HG02571 (cell line): ENCODE data around the gene CEACAM21.

Experiments
- ATAC-seq: cut with Tn5 transposase; IDR thresholded peaks from one replicate; pipeline ENCODE4 v1.9.1; 2021; ENCODE audit warnings: mild to moderate bottlenecking, moderate library complexity; ENCODE audit not compliant: unreplicated experiment

The CEACAM21 gene

DNA sequence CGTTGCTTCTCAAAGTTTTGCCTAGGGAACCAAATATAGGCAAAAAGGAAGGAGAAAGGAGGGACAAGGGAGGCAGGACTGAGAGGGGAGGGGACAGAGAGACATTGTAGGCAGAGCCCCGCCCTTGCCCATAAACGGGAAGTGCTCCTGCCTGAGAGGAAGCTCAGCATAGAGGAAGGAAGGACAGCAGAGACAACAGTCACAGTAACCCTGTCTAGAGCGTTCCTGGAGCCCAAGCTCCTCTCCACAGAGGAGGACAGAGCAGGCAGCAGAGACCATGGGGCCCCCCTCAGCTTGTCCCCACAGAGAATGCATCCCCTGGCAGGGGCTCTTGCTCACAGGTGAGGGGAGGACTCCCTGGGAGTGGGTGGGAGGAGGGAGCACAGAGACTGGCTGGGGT is at the start of gene CEACAM21:
Gene CEACAM21 (plus strand): TSS at position 169 of the 400 bp plus-strand sequence. CDS start 109 bp downstream, at position 278.
- ATAC-seq, result no peak

DNA sequence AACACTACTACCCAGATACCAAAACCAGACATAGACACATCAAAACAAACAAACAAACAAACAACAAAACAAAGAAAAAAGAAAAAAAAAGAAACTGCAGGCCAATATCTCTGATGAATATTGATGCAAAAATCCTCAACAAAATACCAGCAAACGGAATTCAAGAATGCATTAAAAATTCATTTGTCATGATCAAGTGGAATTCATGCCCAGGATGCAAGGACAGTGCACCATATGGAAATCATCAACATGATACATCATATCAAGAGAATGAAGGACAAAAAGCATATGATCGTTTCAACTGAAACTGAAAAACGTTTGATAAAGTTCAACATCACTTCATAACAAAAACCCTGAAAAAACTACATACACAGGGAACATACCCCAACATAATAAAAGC is 48.9 kb upstream of the CEACAM21 start:
- ATAC-seq, result no peak

DNA sequence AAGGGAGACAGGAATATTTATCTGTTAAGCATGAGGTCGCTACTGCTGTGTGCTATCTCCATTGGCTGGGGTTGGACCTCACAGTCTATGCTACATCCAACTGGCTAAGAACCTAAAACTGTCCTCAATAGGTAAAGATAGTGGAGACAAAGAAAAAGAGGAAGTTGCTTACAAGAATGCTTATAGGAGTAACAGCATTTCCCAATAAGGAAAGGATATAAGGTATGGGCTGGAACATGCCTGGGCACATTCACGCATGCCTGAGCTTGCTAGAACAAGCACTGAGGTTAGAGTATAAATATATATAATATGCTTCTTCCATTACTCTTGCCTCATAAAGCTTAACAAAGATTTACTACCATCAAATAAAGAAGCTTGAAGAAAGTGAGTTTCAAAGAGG is 47.9 kb upstream of the CEACAM21 start:
- ATAC-seq, result no peak

DNA sequence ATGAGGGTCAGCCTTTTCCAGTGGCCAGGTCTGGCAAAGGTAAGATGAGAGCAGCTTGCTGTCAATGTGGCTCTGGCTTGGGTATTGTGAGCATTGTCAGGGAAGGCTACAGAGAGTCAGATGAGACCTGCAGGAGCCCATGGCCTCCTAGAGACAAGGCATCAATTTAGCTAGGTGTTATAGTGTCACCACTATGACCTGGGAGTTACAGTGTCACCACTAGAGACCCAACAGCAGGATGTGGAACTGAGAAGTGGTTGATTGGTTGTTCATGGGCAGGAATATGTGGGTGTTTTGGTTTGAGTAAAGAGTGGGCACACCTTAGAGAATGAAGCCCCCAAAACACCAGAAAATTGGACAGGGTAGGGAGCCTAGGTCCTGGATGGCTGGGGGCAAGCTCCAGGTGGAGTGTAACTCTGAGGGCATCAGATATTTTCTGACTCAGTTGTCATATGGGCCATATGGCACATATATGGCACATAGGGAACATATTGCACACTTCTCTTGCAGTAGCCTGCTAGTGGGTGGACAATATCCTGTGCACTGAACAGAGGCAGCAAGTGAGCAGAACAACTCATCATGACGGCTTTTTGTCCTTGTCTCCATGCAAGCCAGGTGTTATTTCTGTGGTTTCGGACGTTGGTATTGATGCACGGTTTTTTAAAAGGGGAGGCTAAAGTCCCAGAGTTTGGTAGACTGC is 46.3 kb upstream of the CEACAM21 start:
- ATAC-seq, result no peak

DNA sequence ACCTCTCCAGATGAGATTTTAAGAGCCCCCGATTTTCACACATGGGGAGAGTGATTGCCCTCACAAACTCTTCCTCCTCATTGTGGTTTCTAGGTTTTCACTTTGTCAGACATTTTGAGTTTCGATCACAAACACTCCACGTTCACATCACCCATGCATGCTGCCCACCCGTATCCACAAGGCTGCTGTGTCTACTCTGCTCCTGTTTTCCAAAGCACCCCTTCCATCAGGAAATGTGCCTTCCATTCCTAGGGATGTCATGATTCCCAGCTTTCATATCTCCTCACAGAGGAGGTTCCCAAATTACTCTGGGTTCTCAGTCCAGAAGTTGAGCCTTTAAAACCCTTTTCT is 45.8 kb upstream of the CEACAM21 start:
- ATAC-seq, result no peak

DNA sequence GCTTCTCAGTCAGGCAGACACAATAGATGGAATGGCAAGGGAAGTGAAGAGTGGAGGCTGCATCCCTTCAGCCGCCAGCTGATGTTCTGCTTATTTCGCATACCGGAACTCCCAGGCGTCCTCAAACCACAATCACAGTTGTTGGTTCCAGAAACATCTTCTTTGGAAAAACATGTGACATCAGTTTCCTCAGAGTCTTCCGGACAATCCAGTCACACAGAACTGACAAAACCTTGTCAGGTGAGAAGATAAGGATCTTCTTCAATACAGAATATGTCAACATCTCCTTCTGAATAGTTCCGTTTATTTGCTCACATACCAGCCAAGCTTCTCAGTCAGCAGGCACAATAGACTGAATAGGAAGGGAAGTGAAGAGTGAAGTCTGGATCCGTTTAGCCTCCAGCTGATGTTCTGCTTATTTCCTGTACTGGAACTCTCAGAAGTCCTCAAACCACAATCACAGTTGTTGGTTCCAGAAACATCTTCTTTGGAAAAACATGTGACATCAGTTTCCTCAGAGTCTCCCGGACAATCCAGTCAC is 45.1 kb upstream of the CEACAM21 start:
- ATAC-seq, result no peak

DNA sequence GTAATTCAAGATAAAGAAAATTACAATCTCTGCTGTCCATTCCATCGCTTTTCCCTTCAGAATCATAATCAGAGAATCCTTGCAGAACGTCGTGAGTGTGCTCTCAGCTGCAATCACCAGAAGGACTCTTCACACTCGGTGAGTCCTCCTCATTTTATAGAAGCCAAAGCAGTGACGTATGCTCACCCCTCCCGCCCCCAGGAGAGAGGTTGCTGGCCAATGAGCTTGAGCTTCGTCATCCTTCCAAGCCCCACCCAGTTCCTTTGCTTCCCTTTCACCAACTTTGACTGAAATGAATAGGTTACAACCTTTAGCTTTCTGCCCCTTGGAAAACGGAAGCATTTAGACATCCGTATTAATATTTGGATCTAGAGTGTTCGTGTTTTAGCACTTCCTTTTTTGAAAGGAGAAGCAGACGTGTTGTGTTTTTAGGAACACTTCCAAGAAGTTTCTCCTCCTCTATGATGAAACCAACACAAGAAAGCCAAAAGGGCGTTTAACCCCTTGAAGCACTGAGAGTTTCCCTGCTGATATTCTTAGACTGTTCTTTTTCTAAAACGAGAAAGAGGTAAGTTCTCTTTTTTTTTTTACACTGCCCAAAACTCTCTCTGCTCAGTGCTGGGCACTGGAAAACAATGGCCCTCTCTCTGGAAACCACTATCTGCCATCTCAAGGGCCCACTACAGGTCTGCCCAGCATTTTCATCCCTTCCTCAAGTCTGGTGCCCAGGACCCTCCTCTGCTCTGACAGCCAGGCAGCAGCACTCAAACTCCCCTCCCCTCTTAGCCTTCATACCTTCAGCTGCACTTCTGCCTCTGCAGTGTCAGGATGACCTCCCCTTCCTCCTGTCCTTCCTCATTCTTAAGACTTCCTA is 44.3 kb upstream of the CEACAM21 start:
- no peak for ATAC-seq

DNA sequence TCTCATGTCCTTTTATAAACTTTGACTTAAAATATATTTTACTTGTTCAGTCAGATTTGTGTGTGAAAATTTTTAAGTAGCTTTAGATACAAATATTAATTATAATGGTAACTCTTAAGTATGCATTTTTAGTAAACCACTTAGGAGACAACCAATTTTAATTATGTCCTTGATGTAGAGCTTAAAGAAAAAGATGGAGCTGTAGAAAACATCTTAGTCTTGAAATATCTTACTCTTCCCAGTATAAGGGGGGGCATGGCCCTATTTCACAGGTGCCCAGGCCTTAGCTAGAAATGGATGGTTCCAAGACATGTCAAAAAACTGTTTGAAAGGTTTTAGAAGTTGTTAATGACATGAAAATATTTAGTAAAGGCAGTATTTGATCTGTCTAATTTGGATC is 43.4 kb upstream of the CEACAM21 start:
- ATAC-seq, result no peak

DNA sequence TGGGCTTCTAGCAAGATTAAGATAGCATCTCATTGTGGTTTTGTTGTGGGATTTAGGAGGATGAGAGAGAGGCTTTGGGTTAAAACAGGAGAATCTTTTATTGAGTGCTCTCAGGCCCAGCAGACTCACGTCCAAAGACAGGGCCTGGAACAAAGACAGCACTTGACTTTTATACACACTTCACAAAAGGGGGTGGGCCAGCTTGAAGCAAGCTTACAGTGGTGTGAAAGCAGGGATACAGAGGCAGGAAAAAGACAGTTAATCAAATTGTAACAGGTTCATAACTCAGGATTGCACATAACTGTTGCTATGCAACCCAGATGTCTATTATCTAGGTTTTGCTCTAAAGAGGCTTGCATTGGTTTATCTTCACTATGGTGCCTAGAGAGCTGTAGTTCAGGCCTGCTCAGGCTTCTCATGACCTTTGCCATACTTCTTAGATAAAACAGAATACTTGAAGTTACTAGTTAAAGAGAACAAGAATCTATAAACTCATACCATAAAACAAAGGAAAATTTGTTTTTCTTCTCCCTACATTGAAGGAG is 42.2 kb upstream of the CEACAM21 start:
- ATAC-seq, result no peak

DNA sequence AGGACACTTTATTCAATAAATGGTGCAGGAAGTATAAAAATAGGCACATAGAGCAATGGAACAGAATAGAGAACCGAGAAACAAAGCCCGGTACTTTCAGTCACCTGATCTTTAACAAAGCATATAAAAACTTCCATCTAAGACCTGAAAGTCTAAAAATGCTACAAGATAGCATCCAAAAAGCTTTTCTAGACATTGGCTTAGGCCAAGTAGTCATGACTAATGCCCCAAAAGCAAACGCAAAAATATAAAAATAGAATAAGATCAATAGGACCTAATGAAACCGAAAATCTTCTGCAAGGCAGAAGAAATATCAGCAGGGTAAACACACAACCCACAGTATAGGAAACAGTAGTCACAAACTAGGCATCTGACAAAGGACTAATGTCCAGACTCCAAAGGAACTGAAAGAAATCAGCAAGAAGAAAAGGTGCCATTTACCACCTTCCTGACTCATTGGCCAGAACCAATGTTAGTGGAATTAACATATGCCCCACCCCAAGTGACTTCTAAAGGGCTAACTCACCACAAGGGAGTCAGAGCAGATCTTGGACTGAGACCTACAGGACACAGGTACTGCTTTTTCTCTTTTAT is 40.8 kb upstream of the CEACAM21 start:
- peak; percentile 63 for ATAC-seq

DNA sequence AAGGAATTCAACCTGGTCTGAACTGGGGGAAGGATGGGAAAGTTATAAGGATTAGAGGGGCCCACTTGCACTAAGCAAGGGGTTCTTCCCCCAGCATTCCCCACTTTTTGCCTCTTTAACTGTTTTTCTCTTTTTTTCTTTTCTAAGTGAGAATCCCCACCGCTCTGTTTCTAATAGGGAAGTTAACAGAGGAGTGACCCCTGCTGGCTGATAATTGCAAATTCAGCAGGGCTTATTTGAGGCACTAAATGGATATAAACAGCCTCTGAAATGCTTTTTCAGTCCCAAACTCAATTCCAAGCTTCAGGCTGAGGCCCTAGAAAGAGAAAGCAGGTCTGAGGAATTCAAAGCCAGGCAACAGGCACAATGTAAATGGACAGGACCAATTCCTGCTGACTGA is 38.2 kb upstream of the CEACAM21 start:
- no peak for ATAC-seq

DNA sequence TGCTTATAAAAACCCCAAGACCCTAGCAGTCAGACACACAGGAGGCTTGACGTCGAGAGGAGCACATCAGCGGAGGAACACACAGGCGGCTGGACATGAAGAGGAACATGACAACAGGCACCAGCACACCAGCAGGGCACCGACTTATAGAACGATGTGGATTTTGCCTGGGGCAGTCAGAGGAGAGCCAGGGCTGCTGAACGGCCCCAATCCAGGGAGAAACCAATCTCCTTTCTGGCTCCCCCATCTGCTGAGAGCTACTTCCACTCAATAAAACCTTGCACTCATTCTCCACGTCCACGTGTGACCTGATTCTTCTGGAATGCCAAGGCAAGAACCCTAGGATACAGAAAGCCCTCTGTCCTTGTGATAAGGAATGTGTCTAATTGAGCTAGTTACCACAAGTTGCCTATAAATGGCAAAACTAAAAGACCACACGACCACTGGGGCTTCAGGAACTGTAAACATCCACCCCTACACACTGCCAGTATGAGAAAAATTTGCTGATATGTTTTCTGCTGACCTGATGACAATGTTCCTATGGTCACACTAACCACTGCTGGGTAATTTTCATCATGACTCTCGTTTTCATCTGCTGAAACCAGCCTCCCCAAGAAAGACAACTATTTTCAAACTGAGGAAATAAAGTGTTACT is 35.8 kb upstream of the CEACAM21 start:
- no peak for ATAC-seq

DNA sequence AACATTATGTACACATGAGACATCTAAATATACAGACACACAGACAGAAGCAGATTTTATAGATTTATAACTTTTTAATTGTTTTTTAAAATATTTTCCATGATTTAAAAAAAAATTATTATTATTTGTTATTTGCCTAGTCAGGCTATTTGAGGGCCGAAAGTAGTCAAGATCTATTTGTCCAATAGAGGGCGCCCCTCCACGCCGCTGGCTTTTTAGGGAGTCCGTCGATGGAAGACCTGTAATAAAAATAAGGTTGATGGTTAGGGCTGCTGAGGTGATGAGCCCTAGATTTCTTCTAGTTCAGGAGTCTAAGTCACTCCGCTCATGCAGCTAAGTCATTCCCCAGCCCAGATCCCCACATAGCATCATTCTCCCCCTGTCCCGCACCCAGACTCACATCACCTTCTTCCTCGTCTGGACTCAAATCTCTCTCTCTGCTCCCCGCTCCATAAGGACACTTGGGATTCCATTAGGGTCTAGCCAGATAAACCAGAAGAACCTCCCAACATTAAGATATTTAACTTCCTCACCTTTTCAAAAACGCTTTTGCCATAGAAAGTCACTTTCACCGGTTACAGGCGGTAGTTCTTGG is 33.9 kb upstream of the CEACAM21 start:
- no peak for ATAC-seq

DNA sequence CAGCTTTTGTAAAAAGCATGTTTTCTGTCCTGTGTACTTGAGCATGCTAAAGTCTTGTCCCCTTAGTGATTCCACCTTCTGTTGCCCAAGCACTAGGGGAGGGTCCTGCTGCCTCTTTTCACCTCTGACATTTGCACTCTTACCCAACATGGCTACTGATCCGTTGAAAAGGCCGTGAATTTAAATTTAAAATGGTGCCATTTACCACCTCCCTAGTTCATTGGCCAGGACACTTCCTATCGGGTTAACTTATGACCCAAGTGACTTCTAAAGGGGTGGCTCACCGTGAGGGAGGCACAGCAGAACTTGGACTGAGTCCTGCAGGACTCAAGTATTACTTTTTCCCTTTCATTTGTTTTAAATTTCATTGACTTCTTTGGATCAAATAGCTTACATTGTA is 33.3 kb upstream of the CEACAM21 start:
- ATAC-seq, result no peak

DNA sequence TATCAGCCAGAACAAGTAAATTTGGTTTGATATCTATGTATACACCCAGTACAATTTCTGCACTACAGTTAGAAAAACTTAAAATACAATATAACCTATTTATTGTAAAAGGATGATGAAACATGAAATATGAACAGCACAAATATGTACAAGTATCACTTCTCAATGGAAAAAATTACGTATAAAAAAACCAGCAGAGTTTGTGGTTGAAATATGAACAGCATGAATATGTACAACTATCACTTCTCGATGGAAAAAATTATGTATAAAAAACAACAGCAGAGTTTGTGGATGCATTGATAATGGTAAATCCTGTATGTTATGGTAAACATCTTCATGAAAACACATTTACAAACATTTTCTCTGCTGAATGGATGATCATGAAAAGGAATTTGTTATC is 32.4 kb upstream of the CEACAM21 start:
- ATAC-seq, result no peak

DNA sequence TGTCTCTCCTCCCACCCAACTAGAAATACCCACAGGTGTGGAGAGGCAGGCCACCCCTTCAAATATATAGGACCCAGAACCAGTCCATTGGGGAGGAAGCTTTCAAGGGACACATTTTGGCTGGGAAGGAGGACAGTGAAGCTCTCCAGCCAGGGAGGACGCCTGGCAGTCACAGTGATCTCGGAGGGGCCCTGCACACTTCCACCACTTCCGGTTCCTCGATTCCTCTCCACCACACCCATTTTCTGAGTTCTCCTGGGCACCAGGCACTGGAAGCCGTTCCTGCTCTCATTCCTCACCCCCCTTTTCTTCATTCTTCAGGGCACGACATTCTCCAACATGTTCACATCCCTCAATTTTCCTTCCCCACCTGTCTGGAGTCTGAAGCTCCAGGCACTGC is 30.4 kb upstream of the CEACAM21 start:
- ATAC-seq, result no peak

DNA sequence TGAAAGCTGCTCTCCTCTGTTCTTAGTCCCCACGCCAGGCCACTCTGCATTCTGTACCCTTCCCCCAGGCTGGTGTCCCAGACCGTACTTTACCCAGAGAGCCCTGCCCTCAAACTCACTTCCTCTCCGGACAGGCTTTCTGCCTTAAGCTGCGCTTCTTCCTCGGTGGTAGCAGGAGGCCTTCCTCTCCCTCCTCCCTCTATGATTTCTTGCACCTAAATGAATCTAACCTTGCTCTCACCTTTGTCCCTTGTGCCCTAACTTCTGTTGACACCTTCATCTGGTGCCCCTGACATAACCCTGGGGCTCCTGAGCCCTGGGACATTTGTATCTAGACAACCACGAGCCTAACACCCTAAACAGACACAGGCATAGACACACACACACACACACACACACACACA is 29.6 kb upstream of the CEACAM21 start:
- no peak for ATAC-seq

DNA sequence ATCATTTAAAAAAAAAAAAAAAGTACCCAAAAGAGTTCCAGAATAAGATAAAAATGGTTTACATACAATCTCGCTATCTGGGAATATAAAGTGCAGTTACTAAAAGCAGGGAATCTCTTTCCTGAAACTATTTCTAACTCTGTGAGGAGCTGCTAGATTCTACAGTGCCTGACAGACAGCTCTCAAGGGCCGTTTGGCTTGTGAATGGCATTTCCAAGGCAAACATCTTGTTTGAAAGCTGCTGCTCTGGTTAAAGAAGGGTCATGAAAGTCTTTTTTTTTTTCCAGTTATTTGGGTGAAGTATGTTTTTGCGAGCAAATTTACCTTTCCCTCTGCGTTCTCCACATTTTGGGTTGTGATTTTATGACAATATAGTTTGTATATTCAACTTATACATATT is 29.0 kb upstream of the CEACAM21 start:
- ATAC-seq, result no peak

DNA sequence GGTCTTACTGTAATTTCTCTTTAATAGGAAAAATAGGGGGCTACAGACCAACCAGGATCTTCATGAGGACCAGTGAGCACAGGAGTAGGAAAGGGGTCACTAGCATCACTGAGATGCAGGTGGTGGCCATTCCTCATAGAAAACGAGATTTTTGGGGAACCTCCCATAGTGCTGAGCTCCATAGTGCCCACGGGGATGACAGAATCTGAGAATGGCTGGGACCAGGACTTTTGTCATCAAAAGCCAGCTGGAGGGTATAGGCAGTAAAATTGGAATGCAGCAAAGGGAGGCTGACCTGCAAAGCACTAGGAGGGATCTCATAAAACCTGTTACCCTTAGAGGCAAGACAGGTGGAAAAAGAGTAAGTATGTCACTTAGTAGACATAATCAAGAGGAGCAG is 28.4 kb upstream of the CEACAM21 start:
- ATAC-seq, result no peak

DNA sequence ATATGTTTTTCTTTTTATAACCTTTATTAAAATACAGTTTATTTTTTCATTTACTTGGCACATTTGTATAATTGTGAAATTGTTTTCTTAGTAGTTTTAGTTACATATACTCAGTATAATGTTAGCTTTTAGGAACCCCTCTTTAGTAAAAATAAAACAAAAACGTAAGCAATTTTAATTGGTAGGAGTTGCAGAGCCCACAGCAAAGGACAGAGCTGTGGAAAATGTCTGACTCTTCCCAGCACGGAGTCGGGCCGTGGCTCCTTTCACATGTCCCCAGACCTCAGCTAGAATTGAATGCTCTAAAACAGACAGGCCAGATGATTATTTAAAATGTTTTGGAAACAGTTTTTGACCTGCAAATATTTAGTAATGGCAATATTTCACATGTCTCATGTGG is 27.9 kb upstream of the CEACAM21 start:
- no peak for ATAC-seq
